Right atrium auricular region (tissue), 2 donors: ENCODE data around the gene IL6ST. TPM values are rescaled to one million over a fixed set of nuclear protein-coding genes. Genes with fewer than 3 reads are reported as not detected.

Source experiments
- DNase-seq: peaks from one replicate; pipeline ENCODE4 v3.0.0-alpha.2; 2019; ENCODE audit warnings: low spot score
- H3K27ac ChIP-seq, 2 donors: fragments of 200-600 bp; sonication (generic); 1 replicate in 1 of 2; 2 replicates in 1 of 2; pipeline ENCODE4 v1.5.1; 2016 to 2019
- H3K27me3 ChIP-seq, 2 donors: fragments of 200-600 bp; sonication (generic); one replicate each; pipeline versions ENCODE4 v1.5.1 to v1.6.0; 2017 to 2019
- H3K36me3 ChIP-seq: fragments of 200-600 bp; sonication (generic); one replicate; pipeline ENCODE4 v1.5.1; 2016
- H3K4me1 ChIP-seq, 2 donors: fragments of 200-600 bp; sonication (generic); one replicate each; pipeline versions ENCODE4 v1.5.1 to v1.6.0; 2017 to 2019
- H3K4me3 ChIP-seq, 2 donors: fragments of 200-600 bp; sonication (generic); 1 replicate in 1 of 2; 2 replicates in 1 of 2; pipeline ENCODE4 v1.5.1; 2017 to 2019; ENCODE audit warnings: mild to moderate bottlenecking in 1 of 2, moderate library complexity in 1 of 2
- H3K9me3 ChIP-seq, 2 donors: fragments of 200-600 bp; sonication (generic); one replicate each; pipeline ENCODE4 v1.5.1; 2019
- CTCF ChIP-seq, 2 donors: fragments of 200-600 bp; sonication (generic); IDR thresholded peaks; one replicate each; pipeline ENCODE4 v1.5.1; 2019; ENCODE audit warnings: antibody characterized with exemption in 2 of 2
- total RNA-seq, 2 donors: library from RNA; depleted of rRNA; stranded (reverse); fragments of >200 nt; gene quantifications; one replicate each; pipeline ENCODE4 v1.1.0, GENCODE V29; 2016

The IL6ST gene
- total RNA-seq, 2 donors from 2014 or later, result 244 to 263 TPM

- H3K36me3 ChIP-seq, result no peaks in the 10 kb centered on the region
- no peaks in the 10 kb centered on the region for H3K27me3 ChIP-seq
- H3K27ac ChIP-seq, result no peak overlapping the region
- H3K4me1 ChIP-seq, result no peaks in the 10 kb centered on the region
- TF ChIP-seq CTCF (IDR thresholded peaks at IDR 0.05), result no peak
- H3K4me3 ChIP-seq, result no peak overlapping the region
- H3K9me3 ChIP-seq, result no peaks in the 10 kb centered on the region
- no peak for DNase-seq
Measured at GRCh38 chr5:56028708-56029107, 33.9 kb upstream of the IL6ST start.

GRCh38 chr5:56026863-56027300, 32.1 kb upstream of the IL6ST start:
- H3K9me3 ChIP-seq, result no peaks in the 10 kb centered on the region
- H3K4me1 ChIP-seq, result no peaks in the 10 kb centered on the region
- H3K27ac ChIP-seq, result no peak overlapping the region
- DNase-seq, result no peak
- H3K36me3 ChIP-seq, result no peaks in the 10 kb centered on the region
- H3K4me3 ChIP-seq, result no peak overlapping the region
- H3K27me3 ChIP-seq, result no peaks in the 10 kb centered on the region
- TF ChIP-seq CTCF (IDR thresholded peaks at IDR 0.05), result no peak

- Histone ChIP-seq H3K27ac (no peak overlapping the region), H3K4me1 (no peaks in the 10 kb centered on the region), H3K9me3 (no peaks in the 10 kb centered on the region), H3K36me3 (no peaks in the 10 kb centered on the region), H3K27me3 (no peaks in the 10 kb centered on the region), H3K4me3 (no peak overlapping the region)
- no peak for TF ChIP-seq CTCF (IDR thresholded peaks at IDR 0.05)
- no peak for DNase-seq
Measured at GRCh38 chr5:56025151-56025885, 30.6 kb upstream of the IL6ST start.

- Histone ChIP-seq H3K4me3 (no peak overlapping the region), H3K4me1 (peaks cover 0 to 2% of the 10 kb centered on the region in 2 donors), H3K9me3 (no peaks in the 10 kb centered on the region), H3K36me3 (no peaks in the 10 kb centered on the region), H3K27ac (no peak overlapping the region), H3K27me3 (no peaks in the 10 kb centered on the region)
- TF ChIP-seq CTCF (IDR thresholded peaks at IDR 0.05), result no peak
- DNase-seq, result no peak
Measured at GRCh38 chr5:56024810-56025150, 30.0 kb upstream of the IL6ST start.

GRCh38 chr5:56023296-56023695, 28.5 kb upstream of the IL6ST start:
- TF ChIP-seq CTCF (IDR thresholded peaks at IDR 0.05), result no peak
- Histone ChIP-seq H3K4me3 (no peak overlapping the region), H3K9me3 (no peaks in the 10 kb centered on the region), H3K4me1 (peaks cover 0 to 8% of the 10 kb centered on the region in 2 donors), H3K36me3 (no peaks in the 10 kb centered on the region), H3K27me3 (no peaks in the 10 kb centered on the region), H3K27ac (no peak overlapping the region)
- DNase-seq, result no peak
